ENCODE results near the gene SLC12A8. TPM values are rescaled to one million over a fixed set of nuclear protein-coding genes. Genes with fewer than 3 reads are reported as not detected.

Gene SLC12A8
- total and polyA plus RNA-seq, 10 of the 15 experiments (the other 5 are each of a cell fraction or from before 2014, with no cell fraction given), result 2.5 to 71.6 (median 50.1) TPM

DNA sequence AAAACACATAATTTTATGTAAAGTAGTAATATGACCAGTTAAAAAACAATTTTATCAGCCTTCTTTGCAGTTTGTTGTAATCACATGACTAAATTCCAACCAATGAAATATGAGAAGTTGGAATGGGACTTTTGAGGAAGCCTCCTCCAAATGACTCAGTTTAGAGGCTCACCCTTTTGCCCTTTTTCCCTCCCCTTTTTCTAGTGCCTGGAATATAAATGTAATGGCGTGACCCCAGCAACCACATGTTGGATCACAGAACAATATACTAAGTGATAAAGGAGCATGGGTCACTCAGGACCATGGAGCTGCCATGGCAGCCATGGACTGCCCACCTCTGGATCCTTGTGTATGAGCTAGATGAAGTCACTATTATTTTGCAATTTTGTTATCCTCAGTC, 107.9 kb downstream of the SLC12A8 start:
- Histone ChIP-seq H3K27ac (ENCODE audit: control insufficient read depth, insufficient read depth) (peak overlapping the region; percentile 93; the same call in 1 of the 2 replicates), H3K4me1 (ENCODE audit: control insufficient read depth, insufficient read depth, low read length) (peaks cover 18% of the 10 kb centered on the region), H4K20me1 (ENCODE audit: control insufficient read depth, insufficient read depth) (no peaks in the 10 kb centered on the region), H3K4me2 (ENCODE audit: control insufficient read depth, insufficient read depth) (peak overlapping the region; percentile 86), H2AFZ (ENCODE audit: control insufficient read depth, low read depth, low read length) (no peak overlapping the region), H3K9me3 (replicated peaks; ENCODE audit: control insufficient read depth, insufficient read depth, low read length) (peaks cover 2% of the 10 kb centered on the region; the same call in 2 of the 3 replicates), H3K9ac (ENCODE audit: control insufficient read depth, insufficient read depth, low read length) (peak overlapping the region; percentile 15; the same call in 1 of the 2 replicates), H3K4me3 (peak overlapping the region; percentile 74), H3K27me3 (replicated peaks in 1 of 2; ENCODE audit: control insufficient read depth in 2 of 2, insufficient read depth in 2 of 2, low read length in 1 of 2) (no peaks in the 10 kb centered on the region), H3K79me2 (ENCODE audit: control insufficient read depth, insufficient read depth, low read length) (peaks cover 90% of the 10 kb centered on the region), H3K36me3 (ENCODE audit: control insufficient read depth in 2 of 2, insufficient read depth in 2 of 2, low read length in 1 of 2) (peaks cover 0 to 4% of the 10 kb centered on the region in 2 experiments; a peak in 1 of 4 replicates)
- ChIA-PET CTCF (no interaction called here), SMC1A (ENCODE audit: uncharacterized antibody, unreplicated experiment) (interaction anchor here (0.7 to 7.9 kb wide), 6 partner anchors 10 to 170 kb away, joined by 3 to 127 read pairs (median 4); partner anchors contain the start of gene MUC13), POLR2A (no interaction called here), RAD21 (ENCODE audit: unreplicated experiment) (interaction anchor here (1.7 kb wide), 1 partner anchor 12 kb away, joined by 5 read pairs; no protein-coding TSS in a partner anchor)
- DNase-seq (ENCODE audit: low read depth, low spot score) (no peak), ATAC-seq (no peak), FAIRE-seq (no peak)
- in situ Hi-C loops (cut with MboI) (no loop called here), intact Hi-C loops (cut with micrococcal nuclease; ENCODE audit: unreplicated experiment) (no loop called here)
- 71% methylated on average over 1 of the region's 1 CpG for WGBS (ENCODE audit: insufficient coverage, insufficient replicate concordance, low lambda C conversion rate, missing lambda C conversion rate)
- no TSS peak for BruUV-seq (replicated peaks)
- 0 out of 2 replicates have a peak, but pooled peaks have one; percentile 47 for TF ChIP-seq NFYB (IDR thresholded peaks at IDR 0.05; ENCODE audit: insufficient read depth, low read depth, low read length)
- TF ChIP-seq BMI1 (IDR thresholded peaks at IDR 0.05; ENCODE audit: borderline replicate concordance), result no peak
- no peak for TF ChIP-seq HDAC6 (IDR thresholded peaks at IDR 0.05; ENCODE audit: unreplicated experiment)
- no peak for TF ChIP-seq KDM1A (IDR thresholded peaks at IDR 0.05; ENCODE audit: borderline replicate concordance)
- TF ChIP-seq EP300 (IDR thresholded peaks at IDR 0.05; ENCODE audit: borderline replicate concordance in 1 of 2, control insufficient read depth in 1 of 2, low read depth in 2 of 2, low read length in 2 of 2), result no peak

DNA sequence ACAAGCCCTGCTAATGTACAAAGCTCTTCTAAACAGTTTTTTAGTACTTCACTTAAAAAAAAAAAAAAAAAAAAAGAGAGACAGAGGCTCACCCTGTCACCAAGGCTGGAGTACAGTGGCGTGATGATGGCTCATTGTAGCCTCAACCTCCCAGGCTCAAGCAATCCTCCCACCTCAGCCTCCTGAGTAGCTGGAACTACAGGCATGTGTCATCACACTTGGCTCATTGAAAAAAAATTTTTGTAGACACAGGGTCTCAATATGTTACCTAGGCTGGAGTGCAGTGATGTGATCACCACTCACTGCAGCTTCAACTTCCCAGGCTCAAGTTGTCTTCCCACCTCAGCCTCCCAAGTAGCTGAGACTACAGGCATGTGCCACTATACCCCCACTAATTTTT, 109.1 kb downstream of the SLC12A8 start:
- RAD21 ChIA-PET (ENCODE audit: unreplicated experiment), result interaction anchor here (0.6 to 1.7 kb wide), 4 partner anchors 11 to 1519 kb away, joined by 4 to 5 read pairs (median 4); no protein-coding TSS in a partner anchor
- in situ Hi-C loops (cut with MboI), result no loop called here
- POLR2A ChIA-PET, result interaction anchor here (0.8 to 0.9 kb wide), 3 partner anchors 11 to 49 kb away, joined by 3 to 4 read pairs (median 3); no protein-coding TSS in a partner anchor
- no peak for TF ChIP-seq BRCA1 (IDR thresholded peaks at IDR 0.05; ENCODE audit: low read depth, low read length)
- TF ChIP-seq HCFC1 (IDR thresholded peaks at IDR 0.05; ENCODE audit: low read length), result no peak
- no peak for TF ChIP-seq ZNF217 (IDR thresholded peaks at IDR 0.05)
- TF ChIP-seq RBBP5 (conservative IDR thresholded peaks at IDR 0.05), result no peak
- TF ChIP-seq, protein P1, sequence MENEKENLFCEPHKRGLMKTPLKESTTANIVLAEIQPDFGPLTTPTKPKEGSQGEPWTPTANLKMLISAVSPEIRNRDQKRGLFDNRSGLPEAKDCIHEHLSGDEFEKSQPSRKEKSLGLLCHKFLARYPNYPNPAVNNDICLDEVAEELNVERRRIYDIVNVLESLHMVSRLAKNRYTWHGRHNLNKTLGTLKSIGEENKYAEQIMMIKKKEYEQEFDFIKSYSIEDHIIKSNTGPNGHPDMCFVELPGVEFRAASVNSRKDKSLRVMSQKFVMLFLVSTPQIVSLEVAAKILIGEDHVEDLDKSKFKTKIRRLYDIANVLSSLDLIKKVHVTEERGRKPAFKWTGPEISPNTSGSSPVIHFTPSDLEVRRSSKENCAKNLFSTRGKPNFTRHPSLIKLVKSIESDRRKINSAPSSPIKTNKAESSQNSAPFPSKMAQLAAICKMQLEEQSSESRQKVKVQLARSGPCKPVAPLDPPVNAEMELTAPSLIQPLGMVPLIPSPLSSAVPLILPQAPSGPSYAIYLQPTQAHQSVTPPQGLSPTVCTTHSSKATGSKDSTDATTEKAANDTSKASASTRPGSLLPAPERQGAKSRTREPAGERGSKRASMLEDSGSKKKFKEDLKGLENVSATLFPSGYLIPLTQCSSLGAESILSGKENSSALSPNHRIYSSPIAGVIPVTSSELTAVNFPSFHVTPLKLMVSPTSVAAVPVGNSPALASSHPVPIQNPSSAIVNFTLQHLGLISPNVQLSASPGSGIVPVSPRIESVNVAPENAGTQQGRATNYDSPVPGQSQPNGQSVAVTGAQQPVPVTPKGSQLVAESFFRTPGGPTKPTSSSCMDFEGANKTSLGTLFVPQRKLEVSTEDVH (IDR thresholded peaks at IDR 0.05; ENCODE audit: low read depth, partially characterized antibody), result no peak
- no peak for TF ChIP-seq GATAD2B (conservative IDR thresholded peaks at IDR 0.05; ENCODE audit: low read depth)
- no peak for TF ChIP-seq CHD4 (IDR thresholded peaks at IDR 0.05)
- TF ChIP-seq YY1 (IDR thresholded peaks at IDR 0.05; ENCODE audit: low read depth, low read length), result no peak
- no peak for TF ChIP-seq NR2C2 (IDR thresholded peaks at IDR 0.05; ENCODE audit: borderline replicate concordance, control insufficient read depth, insufficient read length, low read depth)
- Histone ChIP-seq H3K36me3 (ENCODE audit: control insufficient read depth in 2 of 2, insufficient read depth in 2 of 2, low read length in 1 of 2) (peaks cover 0 to 4% of the 10 kb centered on the region in 2 experiments; a peak in 1 of 4 replicates), H3K4me1 (ENCODE audit: control insufficient read depth, insufficient read depth, low read length) (peaks cover 12% of the 10 kb centered on the region), H3K4me2 (ENCODE audit: control insufficient read depth, insufficient read depth) (peak overlapping the region; percentile 86), H3K79me2 (ENCODE audit: control insufficient read depth, insufficient read depth, low read length) (peaks cover 90% of the 10 kb centered on the region), H3K27ac (ENCODE audit: control insufficient read depth, insufficient read depth) (peak overlapping the region; percentile 48), H3K9ac (ENCODE audit: control insufficient read depth, insufficient read depth, low read length) (peak overlapping the region; percentile 3), H2AFZ (ENCODE audit: control insufficient read depth, low read depth, low read length) (no peak overlapping the region), H3K27me3 (replicated peaks in 1 of 2; ENCODE audit: control insufficient read depth in 2 of 2, insufficient read depth in 2 of 2, low read length in 1 of 2) (no peaks in the 10 kb centered on the region), H3K4me3 (peak overlapping the region; percentile 74; the same call in 1 of the 2 replicates), H4K20me1 (ENCODE audit: control insufficient read depth, insufficient read depth) (no peaks in the 10 kb centered on the region), H3K9me3 (replicated peaks; ENCODE audit: control insufficient read depth, insufficient read depth, low read length) (peaks cover 2% of the 10 kb centered on the region; the same call in 2 of the 3 replicates)
- BruUV-seq (replicated peaks), result no TSS peak
- DNase-seq (ENCODE audit: low read depth, low spot score), result no peak
- CTCF ChIA-PET, result interaction anchor here (0.6 kb wide), 1 partner anchor 176 kb away, joined by 6 read pairs; no protein-coding TSS in a partner anchor
- no peak for FAIRE-seq
- 80% methylated on average over 1 of the region's 1 CpG for WGBS (ENCODE audit: insufficient coverage, insufficient replicate concordance, low lambda C conversion rate, missing lambda C conversion rate)
- intact Hi-C loops (cut with micrococcal nuclease; ENCODE audit: unreplicated experiment), result no loop called here
- no peak for ATAC-seq
- SMC1A ChIA-PET (ENCODE audit: uncharacterized antibody, unreplicated experiment), result interaction anchor here (0.6 to 1.1 kb wide), 5 partner anchors 11 to 378 kb away, joined by 3 to 5 read pairs (median 3); no protein-coding TSS in a partner anchor
